ENCODE results near the gene BMAL1. TPM values are rescaled to one million over a fixed set of nuclear protein-coding genes. Genes with fewer than 3 reads are reported as not detected.
"Not testable (repeated sequence)": the region's sequence is repeated elsewhere in the genome, so short reads cannot be mapped to it uniquely, and the experiment has no call there.

The BMAL1 gene
- total and polyA plus RNA-seq, 5 experiments from 2014 or later = 9.6 to 93.8 (median 14.0) TPM

DNA sequence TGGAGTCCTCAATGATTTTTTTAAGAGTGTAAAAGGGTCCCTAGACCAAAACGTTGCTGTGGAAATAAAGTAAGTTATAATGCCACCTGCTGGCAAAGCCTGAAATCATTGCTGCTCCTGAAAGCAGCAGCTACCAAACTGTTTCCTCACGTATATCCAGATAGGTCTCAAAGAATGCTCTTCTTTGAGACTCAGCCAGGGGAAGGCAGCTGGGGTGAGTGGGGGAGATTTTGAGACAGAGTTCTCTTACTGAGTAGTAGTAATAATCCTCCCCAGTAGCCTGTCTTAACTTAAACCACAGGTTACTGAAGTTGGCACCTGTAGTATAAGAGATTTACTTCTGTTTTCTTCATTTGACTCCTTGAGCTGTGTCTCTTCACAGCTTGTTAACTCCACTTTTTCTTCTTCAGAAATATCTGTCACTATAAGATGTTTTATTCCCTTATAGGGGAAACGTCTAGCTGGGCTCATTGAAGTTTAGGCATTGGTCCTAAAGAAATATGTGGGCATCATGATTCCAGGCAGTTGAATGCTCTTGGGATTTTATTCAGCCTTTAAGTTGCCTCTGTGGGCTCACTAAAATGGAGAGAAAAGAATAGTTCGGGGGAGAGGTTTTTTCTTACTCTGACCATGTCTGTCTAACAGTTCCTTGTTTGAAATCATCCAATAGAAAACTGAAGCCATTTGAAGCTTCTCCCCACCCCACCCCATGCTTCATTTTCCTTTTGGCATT lies 107.5 kb downstream of the BMAL1 start:
- H3K27me3 Mint-ChIP-seq = no peaks in the 10 kb centered on the region
- no peak overlapping the region for H3K4me3 Mint-ChIP-seq
- H3K27ac Mint-ChIP-seq = peak overlapping the region in 9 of 10 donors; percentile 1 to 85 (median 65)
- POLR2A ChIA-PET = no interaction called here
- peak in 6 of 10 donors; percentile 8 to 36 (median 20) for DNase-seq
- H3K36me3 Mint-ChIP-seq = peaks cover 0 to 82% (median 12%) of the 10 kb centered on the region in 3 donors
- H3K9me3 Mint-ChIP-seq = no peaks in the 10 kb centered on the region
- ATAC-seq = peak in 1 of 2 donors; percentile 30
- H3K4me1 Mint-ChIP-seq = peaks cover 0 to 6% (median under 1%) of the 10 kb centered on the region in 4 donors

DNA sequence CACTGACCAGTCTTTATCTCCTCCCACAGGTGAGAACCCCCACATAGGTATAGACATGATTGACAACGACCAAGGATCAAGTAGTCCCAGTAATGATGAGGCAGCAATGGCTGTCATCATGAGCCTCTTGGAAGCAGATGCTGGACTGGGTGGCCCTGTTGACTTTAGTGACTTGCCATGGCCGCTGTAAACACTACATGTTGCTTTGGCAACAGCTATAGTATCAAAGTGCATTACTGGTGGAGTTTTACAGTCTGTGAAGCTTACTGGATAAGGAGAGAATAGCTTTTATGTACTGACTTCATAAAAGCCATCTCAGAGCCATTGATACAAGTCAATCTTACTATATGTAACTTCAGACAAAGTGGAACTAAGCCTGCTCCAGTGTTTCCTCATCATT lies 109.0 kb downstream of the BMAL1 start:
- H3K27me3 Mint-ChIP-seq = no peaks in the 10 kb centered on the region
- peak overlapping the region in 2 of 10 donors; percentile 1 to 2 for H3K27ac Mint-ChIP-seq
- POLR2A ChIA-PET = no interaction called here
- DNase-seq = no peak
- H3K36me3 Mint-ChIP-seq = peaks cover 0 to 77% (median 5%) of the 10 kb centered on the region in 3 donors
- H3K4me3 Mint-ChIP-seq = no peak overlapping the region
- no peak for ATAC-seq
- H3K9me3 Mint-ChIP-seq = no peaks in the 10 kb centered on the region
- peaks cover 0 to 6% (median 1%) of the 10 kb centered on the region in 4 donors for H3K4me1 Mint-ChIP-seq

DNA sequence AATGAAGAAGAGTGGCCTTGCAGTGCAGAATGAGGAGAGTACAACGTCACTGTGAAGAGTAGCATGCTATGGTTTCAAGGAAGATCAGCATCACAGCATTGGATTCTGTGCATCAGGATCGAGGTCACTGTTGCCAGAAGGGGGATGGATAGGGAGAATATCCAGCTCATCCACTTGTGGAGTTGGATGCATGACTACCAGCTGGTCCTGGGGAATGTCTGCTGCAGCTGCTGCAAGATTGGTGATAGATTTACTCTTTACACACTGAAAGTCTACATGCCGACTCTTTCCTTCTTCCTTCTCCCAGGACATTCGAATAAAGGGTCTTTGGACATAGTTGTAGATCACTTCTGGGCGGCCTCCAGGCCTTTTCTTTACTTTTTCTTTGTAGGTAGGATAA lies 111.2 kb downstream of the BMAL1 start:
- no peak for ATAC-seq
- no peak for DNase-seq
- Mint-ChIP-seq H3K4me1 (peaks cover 0 to 6% (median 1%) of the 10 kb centered on the region in 4 donors), H3K4me3 (no peak overlapping the region), H3K27ac (peak overlapping the region in 8 of 10 donors; percentile 6 to 73 (median 27)), H3K36me3 (peaks cover 0 to 56% (median 11%) of the 10 kb centered on the region in 3 donors), H3K27me3 (no peaks in the 10 kb centered on the region), H3K9me3 (no peaks in the 10 kb centered on the region)
- POLR2A ChIA-PET = no interaction called here

DNA sequence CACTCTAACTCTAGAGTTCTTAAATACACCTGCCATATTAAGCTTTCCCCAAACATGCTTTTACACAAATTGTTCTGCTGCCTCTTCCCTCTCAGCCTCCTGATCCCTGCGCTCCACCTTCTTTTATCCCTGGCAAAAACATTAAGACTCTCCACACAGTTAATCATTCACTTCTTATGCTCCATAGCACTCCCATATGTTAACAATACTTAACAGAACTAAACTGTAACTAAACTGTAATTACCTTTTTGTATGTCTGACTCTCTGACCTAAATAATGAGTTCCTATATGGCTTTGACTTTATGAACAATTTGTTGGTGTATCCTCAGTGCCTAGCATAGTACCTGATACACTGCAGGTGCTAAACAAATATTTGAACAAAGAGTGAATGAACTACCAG lies 113.6 kb downstream of the BMAL1 start:
- DNase-seq (no peak), ATAC-seq (no peak)
- Mint-ChIP-seq H3K36me3 (peaks cover 0 to 42% (median 11%) of the 10 kb centered on the region in 3 donors), H3K4me1 (peaks cover 0 to 6% (median under 1%) of the 10 kb centered on the region in 4 donors), H3K27me3 (no peaks in the 10 kb centered on the region), H3K4me3 (no peak overlapping the region), H3K27ac (peak overlapping the region in 9 of 10 donors; percentile 2 to 68 (median 40)), H3K9me3 (no peaks in the 10 kb centered on the region)
- POLR2A ChIA-PET = no interaction called here

DNA sequence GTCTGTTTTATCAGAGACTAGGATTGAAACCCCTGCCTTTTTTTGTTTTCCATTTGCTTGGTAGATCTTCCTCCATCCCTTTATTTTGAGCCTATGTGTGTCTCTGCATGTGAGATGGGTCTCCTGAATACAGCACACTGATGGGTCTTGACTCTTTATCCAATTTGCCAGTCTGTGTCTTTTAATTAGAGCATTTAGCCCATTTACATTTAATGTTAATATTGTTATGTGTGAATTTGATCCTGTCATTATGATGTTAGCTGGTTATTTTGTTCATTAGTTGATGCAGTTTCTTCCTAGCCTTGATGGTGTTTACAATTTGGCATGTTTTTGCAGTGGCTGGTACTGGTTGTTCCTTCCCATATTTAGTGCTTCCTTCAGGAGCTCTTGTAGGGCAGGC lies 120.7 kb downstream of the BMAL1 start:
- not testable (repeated sequence) for DNase-seq, H3K27ac Mint-ChIP-seq, ATAC-seq

DNA sequence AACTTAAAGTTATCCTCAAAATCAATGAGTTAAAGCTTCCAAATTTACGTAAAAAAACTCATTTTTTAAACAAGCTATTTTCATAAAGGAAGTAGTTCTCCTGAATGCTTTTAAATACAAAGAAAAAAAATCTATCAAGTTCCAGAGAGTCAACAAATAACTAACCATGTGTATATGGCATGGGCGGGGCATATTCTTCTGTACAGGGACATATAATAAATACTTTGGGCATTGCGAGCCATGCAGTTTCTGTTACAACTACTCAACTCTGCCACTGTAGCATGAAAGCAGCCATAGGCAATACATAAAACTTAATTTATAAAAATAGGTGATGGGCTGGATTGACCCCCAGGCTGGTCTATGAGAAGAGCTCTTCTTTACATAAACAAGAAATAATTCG lies 127.6 kb downstream of the BMAL1 start:
- Mint-ChIP-seq H3K9me3 (peaks cover 0 to 8% (median 2%) of the 10 kb centered on the region in 9 donors), H3K4me3 (no peak overlapping the region), H3K36me3 (peaks cover 19 to 60% (median 55%) of the 10 kb centered on the region in 3 donors), H3K4me1 (peaks cover 0 to 7% (median 0%) of the 10 kb centered on the region in 4 donors), H3K27me3 (no peaks in the 10 kb centered on the region), H3K27ac (no peak overlapping the region)
- no peak for DNase-seq
- POLR2A ChIA-PET = no interaction called here
- ATAC-seq = no peak

More for the DNA sequence above, 120.7 kb downstream of the BMAL1 start:
- POLR2A ChIA-PET, H3K4me1 Mint-ChIP-seq, H3K4me3 Mint-ChIP-seq, H3K27me3 Mint-ChIP-seq: not testable (repeated sequence)
- H3K36me3 Mint-ChIP-seq = peaks cover 13 to 35% (median 26%) of the 10 kb centered on the region in 3 donors
- peaks cover 0 to 20% (median 6%) of the 10 kb centered on the region in 9 donors for H3K9me3 Mint-ChIP-seq

DNA sequence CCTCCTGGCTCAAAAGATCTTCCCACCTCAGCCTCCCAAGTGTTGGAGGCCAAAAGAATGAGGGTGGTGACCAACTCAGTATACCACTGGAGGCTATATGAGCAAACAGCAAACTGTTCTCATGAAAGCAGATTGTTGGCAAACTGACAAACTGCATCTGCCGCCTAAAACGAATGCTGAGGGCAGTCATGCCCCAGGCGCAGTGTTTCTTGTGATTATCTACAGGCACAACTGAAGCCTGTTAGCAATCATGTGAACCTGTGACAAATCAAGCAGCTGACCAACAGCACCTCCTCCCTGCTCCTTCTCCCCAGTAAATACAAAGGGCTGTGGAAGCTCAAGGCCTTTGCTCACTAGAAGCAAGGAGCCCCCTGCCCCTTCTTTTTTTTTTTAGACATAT lies 137.6 kb downstream of the BMAL1 start:
- H3K4me1 Mint-ChIP-seq = peaks cover 0 to 1% (median 0%) of the 10 kb centered on the region in 4 donors
- no peaks in the 10 kb centered on the region for H3K27me3 Mint-ChIP-seq
- POLR2A ChIA-PET = no interaction called here
- no peak for ATAC-seq
- no peak overlapping the region for H3K27ac Mint-ChIP-seq
- no peak for DNase-seq
- no peaks in the 10 kb centered on the region for H3K9me3 Mint-ChIP-seq
- H3K36me3 Mint-ChIP-seq = peaks cover 15 to 75% (median 41%) of the 10 kb centered on the region in 3 donors
- no peak overlapping the region for H3K4me3 Mint-ChIP-seq

DNA sequence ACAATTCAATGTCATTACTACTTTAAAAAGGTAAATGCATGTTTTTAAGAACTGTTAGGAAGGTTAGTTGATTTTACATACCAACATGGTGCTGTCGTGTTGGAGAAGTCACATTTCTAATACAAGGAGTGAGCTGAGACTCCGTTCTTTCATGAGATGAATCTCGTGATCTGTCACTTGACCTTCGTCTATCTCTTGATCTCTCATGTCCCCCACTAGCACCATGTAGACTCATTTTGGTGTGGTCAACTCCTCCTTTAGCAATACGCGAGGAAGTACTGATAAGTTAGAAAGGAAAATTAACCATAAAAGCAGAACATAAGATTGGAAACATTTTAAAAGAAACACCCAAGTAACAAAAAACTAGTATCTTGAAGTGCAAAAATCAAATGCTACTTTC lies 144.0 kb downstream of the BMAL1 start:
- H3K4me3 Mint-ChIP-seq = no peak overlapping the region
- no peak overlapping the region for H3K27ac Mint-ChIP-seq
- ATAC-seq = no peak
- H3K4me1 Mint-ChIP-seq = peaks cover 6 to 37% (median 29%) of the 10 kb centered on the region in 4 donors
- H3K36me3 Mint-ChIP-seq = peaks cover 8 to 57% (median 21%) of the 10 kb centered on the region in 3 donors
- no peaks in the 10 kb centered on the region for H3K27me3 Mint-ChIP-seq
- no peak for DNase-seq
- POLR2A ChIA-PET = no interaction called here
- H3K9me3 Mint-ChIP-seq = peaks cover 0 to 8% (median 1%) of the 10 kb centered on the region in 9 donors

DNA sequence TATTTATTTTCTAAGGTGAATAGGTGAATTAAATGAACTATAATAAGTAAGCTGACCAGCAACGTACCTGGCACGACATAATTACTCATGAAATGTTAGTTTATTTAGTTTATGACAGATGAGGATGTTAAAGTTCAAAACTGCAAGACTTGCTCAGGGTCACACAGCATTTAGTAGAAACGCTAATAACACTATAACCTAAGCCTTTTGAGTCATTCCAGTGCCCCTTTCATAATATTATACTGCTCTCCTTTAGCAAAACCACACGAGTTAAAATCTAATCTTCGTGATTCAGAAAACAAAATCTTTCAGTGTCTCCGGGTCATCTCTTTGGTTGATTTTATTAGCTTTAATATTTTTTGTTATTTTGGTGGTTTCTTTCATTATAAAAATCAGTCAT lies 145.8 kb downstream of the BMAL1 start:
- no peak for DNase-seq
- peaks cover 6 to 40% (median 32%) of the 10 kb centered on the region in 4 donors for H3K4me1 Mint-ChIP-seq
- peaks cover 0 to 26% (median 13%) of the 10 kb centered on the region in 9 donors for H3K9me3 Mint-ChIP-seq
- no peak overlapping the region for H3K4me3 Mint-ChIP-seq
- peak overlapping the region in 1 of 10 donors; percentile 1 for H3K27ac Mint-ChIP-seq
- ATAC-seq = no peak
- POLR2A ChIA-PET = no interaction called here
- peaks cover 3 to 47% (median 23%) of the 10 kb centered on the region in 3 donors for H3K36me3 Mint-ChIP-seq
- H3K27me3 Mint-ChIP-seq = no peaks in the 10 kb centered on the region

DNA sequence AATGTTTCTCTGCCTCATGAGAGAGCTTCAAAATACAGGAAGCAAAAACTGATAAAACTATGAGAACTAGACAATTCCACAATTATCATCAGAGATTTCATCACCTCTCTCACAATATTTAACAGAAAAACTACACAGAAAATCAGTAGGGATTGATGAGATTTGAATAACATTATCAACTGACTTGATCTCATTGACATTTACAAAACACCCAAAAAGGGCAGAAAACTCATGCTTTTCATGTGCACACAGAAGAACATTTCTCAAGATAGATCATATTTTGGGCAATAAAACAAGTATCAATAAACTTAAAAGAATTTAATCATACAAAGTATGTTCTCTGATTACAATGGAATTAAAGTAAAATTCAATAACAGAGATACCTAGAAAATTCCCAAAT lies 149.8 kb downstream of the BMAL1 start:
- POLR2A ChIA-PET = no interaction called here
- DNase-seq (no peak), ATAC-seq (no peak)
- peaks cover 9 to 49% (median 34%) of the 10 kb centered on the region in 4 donors for H3K4me1 Mint-ChIP-seq
- no peak overlapping the region for H3K27ac Mint-ChIP-seq
- no peaks in the 10 kb centered on the region for H3K27me3 Mint-ChIP-seq
- peaks cover 22 to 47% (median 25%) of the 10 kb centered on the region in 3 donors for H3K36me3 Mint-ChIP-seq
- no peak overlapping the region for H3K4me3 Mint-ChIP-seq
- H3K9me3 Mint-ChIP-seq = peaks cover 0 to 46% (median 23%) of the 10 kb centered on the region in 9 donors

DNA sequence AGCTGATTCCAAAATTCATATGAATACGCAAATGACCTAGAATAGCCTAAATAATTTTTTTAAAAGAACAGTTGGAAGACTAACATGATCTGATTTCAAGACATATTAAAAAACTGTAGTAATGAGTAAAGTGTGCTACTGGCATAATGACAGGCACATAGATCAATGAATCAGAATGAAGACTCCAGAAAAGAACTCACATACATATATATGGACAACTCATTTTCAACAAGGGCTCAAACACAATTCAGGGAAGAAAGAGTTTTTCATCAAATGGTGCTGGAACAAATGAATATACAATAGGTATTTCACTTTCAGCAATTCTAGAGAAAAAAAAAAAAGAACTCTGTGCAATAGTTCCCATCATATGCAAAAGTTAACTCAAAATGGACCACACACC lies 151.7 kb downstream of the BMAL1 start:
- POLR2A ChIA-PET = no interaction called here

DNA sequence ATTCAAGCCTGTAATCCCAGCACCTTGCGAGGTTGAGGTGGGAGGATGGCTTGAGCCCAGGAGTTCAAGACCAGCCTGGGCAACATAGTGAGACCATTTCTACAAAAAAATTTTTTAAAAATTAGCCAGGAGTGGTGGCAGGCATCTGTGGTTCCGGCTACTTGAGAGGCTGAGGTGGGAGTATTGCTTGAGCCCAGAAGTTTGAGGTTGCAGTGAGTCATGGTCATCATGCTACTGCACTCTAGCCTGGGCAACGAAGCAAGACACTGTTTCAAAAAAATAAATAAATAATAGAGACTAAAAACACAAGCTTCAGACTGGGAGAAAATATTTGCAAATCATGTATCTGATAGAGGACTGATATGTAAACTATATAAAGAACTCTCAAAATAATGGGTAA lies 152.2 kb downstream of the BMAL1 start:
- DNase-seq (no peak), ATAC-seq (no peak)
- Mint-ChIP-seq H3K4me1 (peaks cover 14 to 47% (median 37%) of the 10 kb centered on the region in 4 donors), H3K4me3 (no peak overlapping the region), H3K36me3 (peaks cover 20 to 47% (median 26%) of the 10 kb centered on the region in 3 donors), H3K27ac (no peak overlapping the region), H3K27me3 (no peaks in the 10 kb centered on the region), H3K9me3 (peaks cover 0 to 46% (median 23%) of the 10 kb centered on the region in 9 donors)
- POLR2A ChIA-PET = no interaction called here

More for the DNA sequence above, 151.7 kb downstream of the BMAL1 start:
- Mint-ChIP-seq H3K9me3 (peaks cover 0 to 46% (median 23%) of the 10 kb centered on the region in 9 donors), H3K4me3 (peak overlapping the region in 1 of 10 donors; percentile 16), H3K27me3 (no peaks in the 10 kb centered on the region), H3K27ac (no peak overlapping the region), H3K36me3 (peaks cover 22 to 47% (median 24%) of the 10 kb centered on the region in 3 donors), H3K4me1 (peaks cover 13 to 47% (median 37%) of the 10 kb centered on the region in 4 donors)
- DNase-seq (no peak), ATAC-seq (no peak)

DNA sequence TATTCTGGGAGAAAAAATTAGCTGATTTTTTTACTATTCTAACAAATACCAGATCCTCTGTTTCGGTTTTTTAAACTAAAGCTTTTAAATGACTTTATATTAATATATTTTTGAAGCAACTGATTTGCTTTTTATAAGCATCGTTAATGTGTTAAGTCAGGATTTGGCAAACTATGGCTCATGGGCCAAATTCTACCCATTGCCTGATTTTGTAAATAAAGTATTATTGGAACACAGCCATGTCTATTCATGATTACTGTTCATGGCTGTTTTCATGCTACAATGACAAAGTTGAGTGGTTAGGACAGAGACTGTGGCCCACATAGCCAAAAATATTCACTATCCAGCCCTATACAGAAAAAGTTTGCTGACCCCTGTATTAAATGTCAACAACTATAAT lies 155.8 kb downstream of the BMAL1 start:
- H3K27ac Mint-ChIP-seq = peak overlapping the region in 1 of 10 donors; percentile 21
- peaks cover 15 to 41% (median 27%) of the 10 kb centered on the region in 3 donors for H3K36me3 Mint-ChIP-seq
- ATAC-seq = no peak
- POLR2A ChIA-PET = no interaction called here
- peaks cover 0 to 23% (median 9%) of the 10 kb centered on the region in 9 donors for H3K9me3 Mint-ChIP-seq
- no peaks in the 10 kb centered on the region for H3K27me3 Mint-ChIP-seq
- H3K4me1 Mint-ChIP-seq = peaks cover 16 to 49% (median 43%) of the 10 kb centered on the region in 4 donors
- H3K4me3 Mint-ChIP-seq = no peak overlapping the region
- DNase-seq = no peak

Measured in naive thymus-derived CD8-positive, alpha-beta T cell (primary cell).